Endodermal cell (in vitro differentiated cells): ENCODE data around the gene NINL. TPM values are rescaled to one million over a fixed set of nuclear protein-coding genes. Genes with fewer than 3 reads are reported as not detected.
"Not testable (repeated sequence)": the region's sequence is repeated elsewhere in the genome, so short reads cannot be mapped to it uniquely, and the experiment has no call there.

Experiments
- DNase-seq: peaks from one replicate; pipeline ENCODE4 v3.0.0-alpha.2; 2017
- H3K27ac ChIP-seq: 2 replicates; pipeline ENCODE4 v1.5.1; 2013; ENCODE audit warnings: mild to moderate bottlenecking, low read depth, low read length, moderate library complexity
- H3K27me3 ChIP-seq: 2 replicates; pipeline ENCODE4 v1.6.1; 2013; ENCODE audit warnings: mild to moderate bottlenecking, low read length, moderate library complexity; ENCODE audit not compliant: insufficient read depth, control insufficient read depth, poor library complexity, severe bottlenecking
- H3K36me3 ChIP-seq: 2 replicates; pipeline ENCODE4 v1.7.0; 2013; ENCODE audit warnings: mild to moderate bottlenecking, low read length, moderate library complexity; ENCODE audit not compliant: control insufficient read depth, insufficient read depth
- H3K4me1 ChIP-seq: one replicate; pipeline ENCODE4 v1.7.0; 2013; ENCODE audit warnings: low read length; ENCODE audit not compliant: control insufficient read depth, insufficient read depth
- H3K4me3 ChIP-seq: 2 replicates; pipeline ENCODE4 v1.5.1; 2013; ENCODE audit warnings: mild to moderate bottlenecking, low read length, moderate library complexity
- H3K9ac ChIP-seq: 2 replicates; pipeline ENCODE4 v1.6.1; 2013; ENCODE audit warnings: mild to moderate bottlenecking, low read length, moderate library complexity; ENCODE audit not compliant: poor library complexity, severe bottlenecking; ENCODE audit errors: extremely low read depth
- H3K9me3 ChIP-seq: 2 replicates; pipeline ENCODE4 v1.6.1; 2013; ENCODE audit warnings: mild to moderate bottlenecking, low read length, moderate library complexity; ENCODE audit not compliant: control insufficient read depth
- H3K27ac Mint-ChIP-seq: 2 replicates; pipeline ENCODE4 v1.8.0; 2020; ENCODE audit warnings: mixed read lengths
- H3K27me3 Mint-ChIP-seq: 2 replicates; pipeline ENCODE4 v1.8.0; 2021; ENCODE audit warnings: mild to moderate bottlenecking, mixed read lengths; ENCODE audit not compliant: insufficient read depth
- H3K36me3 Mint-ChIP-seq: 2 replicates; pipeline ENCODE4 v1.8.0; 2020; ENCODE audit warnings: low read depth, mixed read lengths
- H3K4me1 Mint-ChIP-seq: 2 replicates; pipeline ENCODE4 v1.8.0; 2020; ENCODE audit warnings: mixed read lengths
- H3K4me3 Mint-ChIP-seq: 2 replicates; pipeline ENCODE4 v1.8.0; 2020; ENCODE audit warnings: mild to moderate bottlenecking, moderate library complexity, mixed read lengths
- H3K9me3 Mint-ChIP-seq: 2 replicates; pipeline ENCODE4 v1.8.0; 2020; ENCODE audit warnings: mild to moderate bottlenecking, mixed read lengths
- WGBS, 2 experiments: methylation state at CpG; one replicate each; pipeline versions ENCODE4 v1.1.5 to v1.1.7; 2013; ENCODE audit warnings: missing lambda C conversion rate in 2 of 2, mixed read lengths in 1 of 2; ENCODE audit not compliant: insufficient coverage in 1 of 2, insufficient read length in 1 of 2; 5-methylcytosine and 5-hydroxymethylcytosine counted together
- long read RNA-seq, 4 experiments: library from polyadenylated mRNA in 2 of 4; library from RNA in 1 of 4; library from capped mRNA in 1 of 4; stranded (forward) in 3 of 4; unstranded in 1 of 4; transcript quantifications; one replicate each; pipeline ENCODE4 v2.0.0, GENCODE V29; 2020 to 2021; ENCODE audit warnings: inconsistent platforms in 1 of 4
- polyA plus RNA-seq, 2 experiments: library from polyadenylated mRNA; stranded (reverse); fragments of 50-300 nt; gene quantifications; one replicate each; pipeline ENCODE4 v1.2.3, GENCODE V29; 2013
- total RNA-seq, 2 donors: library from RNA; stranded (reverse); fragmentation: NEBNext Ultra II Directional in 1 of 2; extraction: Animal tissue kit (Norgen Biotek cat#: 25700) in 1 of 2; gene quantifications; 2 replicates in 1 of 2; 3 replicates in 1 of 2; pipeline ENCODE4 v1.2.1, GENCODE V29; 2021
- TF ChIP-seq, protein P1 (sequence below): fragments of 200-600 bp; sonication (generic); conservative IDR thresholded peaks from 2 replicates; pipeline ENCODE4 v1.5.0; 2021; ENCODE audit warnings: antibody characterized with exemption, mild to moderate bottlenecking

NINL gene
- 100 to 1,000 TPM in 1 of 2 donors, 10 to 100 TPM in 1; 78.5 to 101 TPM for total RNA-seq
- polyA plus RNA-seq (2013, experiment 1 of 2) = 48.7 TPM
- 43.3 TPM for polyA plus RNA-seq (2013, experiment 2 of 2)
- long read RNA-seq, experiment 1, transcript NINL-205 (3 exons, 1,514 nt) = major isoform, 9 of 35 reads
- long read RNA-seq, experiment 1, partial matches to known transcripts = 16 of 35 reads
- long read RNA-seq, experiment 1, other reads (novel, unspliced or antisense) = 10 of 35 reads
- long read RNA-seq, experiment 2, full-length matches to known transcripts = 31 of 121 reads
- long read RNA-seq, experiment 2, partial matches to known transcripts = 48 of 121 reads
- long read RNA-seq, experiment 2, other reads (novel, unspliced or antisense) = 42 of 121 reads
- long read RNA-seq, experiment 3, full-length matches to known transcripts = 24 of 100 reads
- long read RNA-seq, experiment 3, partial matches to known transcripts = 43 of 100 reads
- long read RNA-seq, experiment 3, other reads (novel, unspliced or antisense) = 33 of 100 reads
- long read RNA-seq, experiment 4, partial matches to known transcripts = 12 of 12 reads
- long read RNA-seq, experiment 4, other reads (novel, unspliced or antisense) = 0 of 12 reads

GRCh38 chr20:25584905-25585704, at the start of gene NINL:
NINL (minus strand) TSS chr20:25585531; CDS start chr20:25526587, 58,944 bp downstream.
- H3K9me3 ChIP-seq = no peaks in the 10 kb centered on the region
- WGBS, 2 experiments = 0 to 1% methylated on average over 36 to 107 of the region's 108 CpGs
- peak; percentile 94 for DNase-seq

GRCh38 chr20:25632940-25633790, 47.8 kb upstream of the NINL start:
- Mint-ChIP-seq H3K27ac (no peak overlapping the region), H3K9me3 (peaks cover 50% of the 10 kb centered on the region), H3K27me3 (no peaks in the 10 kb centered on the region), H3K4me1 (no peaks in the 10 kb centered on the region), H3K36me3 (peaks cover 56% of the 10 kb centered on the region), H3K4me3 (no peak overlapping the region)
- no peak overlapping the region for H3K27ac ChIP-seq
- TF ChIP-seq, protein P1, sequence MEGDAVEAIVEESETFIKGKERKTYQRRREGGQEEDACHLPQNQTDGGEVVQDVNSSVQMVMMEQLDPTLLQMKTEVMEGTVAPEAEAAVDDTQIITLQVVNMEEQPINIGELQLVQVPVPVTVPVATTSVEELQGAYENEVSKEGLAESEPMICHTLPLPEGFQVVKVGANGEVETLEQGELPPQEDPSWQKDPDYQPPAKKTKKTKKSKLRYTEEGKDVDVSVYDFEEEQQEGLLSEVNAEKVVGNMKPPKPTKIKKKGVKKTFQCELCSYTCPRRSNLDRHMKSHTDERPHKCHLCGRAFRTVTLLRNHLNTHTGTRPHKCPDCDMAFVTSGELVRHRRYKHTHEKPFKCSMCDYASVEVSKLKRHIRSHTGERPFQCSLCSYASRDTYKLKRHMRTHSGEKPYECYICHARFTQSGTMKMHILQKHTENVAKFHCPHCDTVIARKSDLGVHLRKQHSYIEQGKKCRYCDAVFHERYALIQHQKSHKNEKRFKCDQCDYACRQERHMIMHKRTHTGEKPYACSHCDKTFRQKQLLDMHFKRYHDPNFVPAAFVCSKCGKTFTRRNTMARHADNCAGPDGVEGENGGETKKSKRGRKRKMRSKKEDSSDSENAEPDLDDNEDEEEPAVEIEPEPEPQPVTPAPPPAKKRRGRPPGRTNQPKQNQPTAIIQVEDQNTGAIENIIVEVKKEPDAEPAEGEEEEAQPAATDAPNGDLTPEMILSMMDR = no peak
- H3K4me3 ChIP-seq = no peak overlapping the region
- no peaks in the 10 kb centered on the region for H3K27me3 ChIP-seq
- DNase-seq = no peak
- no peak overlapping the region for H3K9ac ChIP-seq
- peaks cover 41% of the 10 kb centered on the region for H3K9me3 ChIP-seq
- no peaks in the 10 kb centered on the region for H3K4me1 ChIP-seq
- 91 to 92% methylated on average over 4 to 5 of the region's 5 CpGs for WGBS, 2 experiments
- H3K36me3 ChIP-seq = peaks cover 17% of the 10 kb centered on the region

More at GRCh38 chr20:25584905-25585704, at the start of gene NINL:
- H3K9me3 Mint-ChIP-seq = no peaks in the 10 kb centered on the region
- Histone ChIP-seq H3K9ac (peak within 1 kb of the TSS; percentile 96), H3K36me3 (peaks cover 9% of the 10 kb centered on the region), H3K4me3 (peak within 1 kb of the TSS; percentile 88), H3K27ac (peak within 1 kb of the TSS; percentile 99), H3K4me1 (peaks cover 3% of the 10 kb centered on the region), H3K27me3 (no peaks in the 10 kb centered on the region)
- H3K36me3 Mint-ChIP-seq = peaks cover 36% of the 10 kb centered on the region
- H3K4me3 Mint-ChIP-seq = peak within 1 kb of the TSS; percentile 80
- peaks cover 32% of the 10 kb centered on the region for H3K4me1 Mint-ChIP-seq
- peak within 1 kb of the TSS; percentile 96 for H3K27ac Mint-ChIP-seq
- TF ChIP-seq, protein P1 = no peak
- H3K27me3 Mint-ChIP-seq = no peaks in the 10 kb centered on the region

- H3K36me3 ChIP-seq, H3K4me1 ChIP-seq, H3K4me3 ChIP-seq, H3K27me3 ChIP-seq, H3K27ac ChIP-seq, H3K4me3 Mint-ChIP-seq, DNase-seq, H3K27me3 Mint-ChIP-seq, H3K27ac Mint-ChIP-seq, H3K9ac ChIP-seq: not testable (repeated sequence)
- peaks cover 45% of the 10 kb centered on the region for H3K9me3 Mint-ChIP-seq
- peaks cover 11% of the 10 kb centered on the region for H3K4me1 Mint-ChIP-seq
- 100% methylated on average over 2 of the region's 2 CpGs; no CpG with 5 or more reads in 1 of the 2 experiments for WGBS, 2 experiments
- H3K36me3 Mint-ChIP-seq = peaks cover 40% of the 10 kb centered on the region
- peaks cover 22% of the 10 kb centered on the region for H3K9me3 ChIP-seq
Measured at GRCh38 chr20:25630615-25631014, 45.3 kb upstream of the NINL start.
